Measurements from ENCODE around the gene CTXN1.
A peak's percentile ranks its signal among the peaks of the same experiment; 100 is the strongest.

- TF ChIP-seq CTCF (IDR thresholded peaks at IDR 0.05; ENCODE audit: low read depth, low read length) (peak; percentile 27), EZH2phosphoT487 (IDR thresholded peaks at IDR 0.05; ENCODE audit: low read depth) (no peak)
Measured at GRCh38 chr19:7917267-7918061, 8.5 kb downstream of the CTXN1 start.

Measured in OCI-LY3 (cell line).